HepG2 (cell line): ENCODE measurements around the gene SMYD1. TPM values are rescaled to one million over a fixed set of nuclear protein-coding genes. Genes with fewer than 3 reads are reported as not detected.

Experiments used
- AKNA ChIP-seq: sonication (generic); formaldehyde crosslinking; IDR thresholded peaks from 2 replicates; pipeline ENCODE4 v1.4.0; 2020; ENCODE audit warnings: missing genetic modification reagents, borderline replicate concordance
- GATAD1 ChIP-seq: IDR thresholded peaks from 2 replicates; pipeline ENCODE4 v1.6.1; 2016; ENCODE audit warnings: missing genetic modification reagents, missing compliant biosample characterization
- GATAD2A ChIP-seq: IDR thresholded peaks from 2 replicates; pipeline ENCODE4 v1.6.1; 2016
- HES4 ChIP-seq: sonication (generic); formaldehyde crosslinking; IDR thresholded peaks from 2 replicates; pipeline ENCODE4 v1.9.0; 2021; ENCODE audit warnings: mild to moderate bottlenecking, missing genetic modification reagents, borderline replicate concordance
- PBX2 ChIP-seq: IDR thresholded peaks from 2 replicates; pipeline ENCODE4 v1.6.1; 2016; ENCODE audit warnings: control low read depth
- RCOR2 ChIP-seq: IDR thresholded peaks from 2 replicates; pipeline ENCODE4 v1.6.1; 2016; ENCODE audit warnings: missing biosample characterization, missing genetic modification reagents
- SIX4 ChIP-seq: sonication (generic); formaldehyde crosslinking; IDR thresholded peaks from 2 replicates; pipeline ENCODE4 v1.4.0; 2020; ENCODE audit warnings: missing genetic modification reagents
- SKIL ChIP-seq: sonication (generic); formaldehyde crosslinking; IDR thresholded peaks from 2 replicates; pipeline ENCODE4 v1.8.0; 2022; ENCODE audit warnings: missing genetic modification reagents, mild to moderate bottlenecking, moderate library complexity, borderline replicate concordance
- TEF ChIP-seq: sonication (generic); formaldehyde crosslinking; IDR thresholded peaks from 2 replicates; pipeline ENCODE4 v1.5.0; 2020; ENCODE audit warnings: missing genetic modification reagents
- ZNF513 ChIP-seq: sonication (generic); formaldehyde crosslinking; conservative IDR thresholded peaks from 2 replicates; pipeline ENCODE4 v1.5.0; 2020; ENCODE audit warnings: missing genetic modification reagents
- ZNF800 ChIP-seq: sonication (generic); formaldehyde crosslinking; IDR thresholded peaks from 2 replicates; pipeline ENCODE4 v1.4.0; 2020; ENCODE audit warnings: missing genetic modification reagents
- polyA plus RNA-seq, 8 experiments: library from polyadenylated mRNA; depleted of rRNA in 3 of 8; stranded (reverse) in 7 of 8; unstranded in 1 of 8; fragments of >200 nt; fragmentation: Illumina TruSeq in 4 of 8; extraction: Trizol in 4 of 8; gene quantifications; 2 replicates each; pipeline versions ENCODE4 v1.2.1 to v1.2.3, GENCODE V29; 2011 to 2016; ENCODE audit warnings: low read depth in 4 of 8, missing spikeins in 1 of 8, mixed read lengths in 1 of 8; ENCODE audit not compliant: insufficient read depth in 1 of 8
- total RNA-seq, 5 experiments: library from RNA; depleted of rRNA; stranded (reverse); fragments of >200 nt; fragmentation: Illumina TruSeq; extraction: Trizol; gene quantifications; 2 replicates each; pipeline ENCODE4 v1.2.3, GENCODE V29; 2016; ENCODE audit warnings: low read depth in 1 of 5
- TF ChIP-seq, protein P1 (sequence below): sonication (generic); formaldehyde crosslinking; IDR thresholded peaks from 2 replicates; pipeline ENCODE4 v1.8.1; 2022; ENCODE audit warnings: mild to moderate bottlenecking, missing genetic modification reagents
- TF ChIP-seq, protein P2 (sequence below): sonication (generic); formaldehyde crosslinking; IDR thresholded peaks from 2 replicates; pipeline ENCODE4 v1.4.0; 2020; ENCODE audit warnings: missing genetic modification reagents

Gene SMYD1
- total and polyA plus RNA-seq, 2 of the 13 experiments (the other 11 are each of a cell fraction or from before 2014, with no cell fraction given): not detected

- TF ChIP-seq SKIL (CRISPR knock-in tag) (no peak), ZNF800 (no peak), AKNA (CRISPR knock-in tag) (no peak), ZNF513 (CRISPR knock-in tag) (no peak), RCOR2 (CRISPR knock-in tag) (peak; percentile 69), GATAD1 (peak; percentile 46; the same call in 1 of the 2 replicates), TEF (CRISPR knock-in tag) (no peak), PBX2 (CRISPR knock-in tag) (no peak), HES4 (CRISPR knock-in tag) (no peak), SIX4 (CRISPR knock-in tag) (peak; percentile 49), GATAD2A (CRISPR knock-in tag) (peak; percentile 86)
- TF ChIP-seq, protein P1, sequence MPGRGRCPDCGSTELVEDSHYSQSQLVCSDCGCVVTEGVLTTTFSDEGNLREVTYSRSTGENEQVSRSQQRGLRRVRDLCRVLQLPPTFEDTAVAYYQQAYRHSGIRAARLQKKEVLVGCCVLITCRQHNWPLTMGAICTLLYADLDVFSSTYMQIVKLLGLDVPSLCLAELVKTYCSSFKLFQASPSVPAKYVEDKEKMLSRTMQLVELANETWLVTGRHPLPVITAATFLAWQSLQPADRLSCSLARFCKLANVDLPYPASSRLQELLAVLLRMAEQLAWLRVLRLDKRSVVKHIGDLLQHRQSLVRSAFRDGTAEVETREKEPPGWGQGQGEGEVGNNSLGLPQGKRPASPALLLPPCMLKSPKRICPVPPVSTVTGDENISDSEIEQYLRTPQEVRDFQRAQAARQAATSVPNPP (CRISPR knock-in tag): no peak
- TF ChIP-seq, protein P2, sequence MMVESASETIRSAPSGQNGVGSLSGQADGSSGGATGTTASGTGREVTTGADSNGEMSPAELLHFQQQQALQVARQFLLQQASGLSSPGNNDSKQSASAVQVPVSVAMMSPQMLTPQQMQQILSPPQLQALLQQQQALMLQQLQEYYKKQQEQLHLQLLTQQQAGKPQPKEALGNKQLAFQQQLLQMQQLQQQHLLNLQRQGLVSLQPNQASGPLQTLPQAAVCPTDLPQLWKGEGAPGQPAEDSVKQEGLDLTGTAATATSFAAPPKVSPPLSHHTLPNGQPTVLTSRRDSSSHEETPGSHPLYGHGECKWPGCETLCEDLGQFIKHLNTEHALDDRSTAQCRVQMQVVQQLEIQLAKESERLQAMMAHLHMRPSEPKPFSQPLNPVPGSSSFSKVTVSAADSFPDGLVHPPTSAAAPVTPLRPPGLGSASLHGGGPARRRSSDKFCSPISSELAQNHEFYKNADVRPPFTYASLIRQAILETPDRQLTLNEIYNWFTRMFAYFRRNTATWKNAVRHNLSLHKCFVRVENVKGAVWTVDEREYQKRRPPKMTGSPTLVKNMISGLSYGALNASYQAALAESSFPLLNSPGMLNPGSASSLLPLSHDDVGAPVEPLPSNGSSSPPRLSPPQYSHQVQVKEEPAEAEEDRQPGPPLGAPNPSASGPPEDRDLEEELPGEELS: peak; percentile 15; the same call in 1 of the 2 replicates
Measured at GRCh38 chr2:88136817-88137216, 69.2 kb downstream of the SMYD1 start (continued).
